ENCODE measurements around the gene NLGN1. TPM values are rescaled to one million over a fixed set of nuclear protein-coding genes. Genes with fewer than 3 reads are reported as not detected.

Gene NLGN1
- total and polyA plus RNA-seq, 8 donors = 3.1 to 11.9 (median 8.0) TPM

DNA sequence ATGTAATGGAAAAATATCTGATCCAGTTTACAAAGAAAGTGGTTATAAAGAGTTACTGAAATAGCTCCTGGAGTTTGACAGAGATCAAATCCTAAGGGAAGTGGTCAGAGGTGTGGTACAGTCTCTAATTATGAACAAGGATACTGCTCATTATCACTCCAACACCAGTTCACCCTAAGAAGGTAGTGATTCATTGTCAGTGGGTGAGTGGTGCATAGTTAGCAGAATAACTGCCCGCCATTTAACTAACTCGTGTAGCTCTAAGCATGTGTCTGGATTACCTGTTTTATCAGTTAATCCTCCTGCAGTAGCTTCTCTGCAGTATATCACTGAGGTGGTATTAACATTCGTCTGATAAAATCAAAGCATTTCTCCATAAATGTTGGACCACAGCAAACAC is 700.1 kb downstream of the NLGN1 start:
- intact Hi-C loops (cut with DNase I) = no loop called here
- Histone ChIP-seq H3K27me3 (no peaks in the 10 kb centered on the region), H3K9me3 (no peaks in the 10 kb centered on the region), H3K27ac (no peak overlapping the region), H3K4me3 (no peak overlapping the region), H3K4me1 (no peaks in the 10 kb centered on the region), H3K36me3 (no peaks in the 10 kb centered on the region)
- TF ChIP-seq, protein P1, sequence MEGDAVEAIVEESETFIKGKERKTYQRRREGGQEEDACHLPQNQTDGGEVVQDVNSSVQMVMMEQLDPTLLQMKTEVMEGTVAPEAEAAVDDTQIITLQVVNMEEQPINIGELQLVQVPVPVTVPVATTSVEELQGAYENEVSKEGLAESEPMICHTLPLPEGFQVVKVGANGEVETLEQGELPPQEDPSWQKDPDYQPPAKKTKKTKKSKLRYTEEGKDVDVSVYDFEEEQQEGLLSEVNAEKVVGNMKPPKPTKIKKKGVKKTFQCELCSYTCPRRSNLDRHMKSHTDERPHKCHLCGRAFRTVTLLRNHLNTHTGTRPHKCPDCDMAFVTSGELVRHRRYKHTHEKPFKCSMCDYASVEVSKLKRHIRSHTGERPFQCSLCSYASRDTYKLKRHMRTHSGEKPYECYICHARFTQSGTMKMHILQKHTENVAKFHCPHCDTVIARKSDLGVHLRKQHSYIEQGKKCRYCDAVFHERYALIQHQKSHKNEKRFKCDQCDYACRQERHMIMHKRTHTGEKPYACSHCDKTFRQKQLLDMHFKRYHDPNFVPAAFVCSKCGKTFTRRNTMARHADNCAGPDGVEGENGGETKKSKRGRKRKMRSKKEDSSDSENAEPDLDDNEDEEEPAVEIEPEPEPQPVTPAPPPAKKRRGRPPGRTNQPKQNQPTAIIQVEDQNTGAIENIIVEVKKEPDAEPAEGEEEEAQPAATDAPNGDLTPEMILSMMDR (IDR thresholded peaks at IDR 0.05) = no peak
- DNase-seq = no peak
- ATAC-seq = no peak

DNA sequence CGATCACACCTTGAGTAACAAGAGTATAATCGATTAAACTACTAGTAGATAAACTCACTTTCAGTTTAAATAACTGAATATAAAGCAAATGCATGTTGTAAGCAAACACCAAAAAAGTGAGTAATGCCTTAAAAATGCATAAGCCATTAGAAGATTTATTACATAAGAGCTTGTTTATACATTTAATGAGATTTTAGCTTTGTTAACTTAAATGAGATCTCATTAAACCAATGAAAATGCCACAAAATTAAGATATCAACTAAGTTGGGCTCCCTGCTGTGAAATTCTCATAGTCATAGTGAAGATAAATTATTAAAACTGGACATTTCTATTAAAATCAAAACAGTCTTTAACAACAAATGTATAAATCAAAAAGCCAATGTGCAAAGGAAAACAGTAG is 701.2 kb downstream of the NLGN1 start:
- Histone ChIP-seq H3K27me3 (no peaks in the 10 kb centered on the region), H3K4me1 (no peaks in the 10 kb centered on the region), H3K9me3 (no peaks in the 10 kb centered on the region), H3K27ac (no peak overlapping the region), H3K4me3 (no peak overlapping the region), H3K36me3 (no peaks in the 10 kb centered on the region)
- ATAC-seq (no peak), DNase-seq (no peak)
- TF ChIP-seq, protein P1 (IDR thresholded peaks at IDR 0.05) = no peak
- intact Hi-C loops (cut with DNase I) = no loop called here

DNA sequence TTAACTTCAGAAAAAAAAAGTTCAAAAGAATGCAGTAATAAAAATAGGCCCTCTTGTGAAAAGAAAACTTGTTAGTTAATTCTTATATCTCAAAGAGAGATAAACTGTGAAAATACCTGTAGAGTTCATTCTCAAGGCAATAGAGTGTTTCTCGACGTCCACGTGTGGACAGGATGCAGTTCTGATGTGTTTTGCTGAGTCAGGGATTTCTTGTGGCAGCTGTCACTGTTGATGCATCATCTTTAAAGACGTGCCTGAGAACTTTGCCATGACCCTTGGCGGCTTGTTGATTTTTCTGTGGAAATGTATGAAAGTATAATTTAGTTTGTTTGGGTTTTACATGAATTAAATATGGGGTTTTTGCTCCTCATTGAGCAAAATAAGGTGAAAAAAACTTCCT is 702.2 kb downstream of the NLGN1 start:
- no peaks in the 10 kb centered on the region for H3K36me3 ChIP-seq
- H3K27me3 ChIP-seq = no peaks in the 10 kb centered on the region
- no peaks in the 10 kb centered on the region for H3K9me3 ChIP-seq
- H3K4me1 ChIP-seq = no peaks in the 10 kb centered on the region
- no peak overlapping the region for H3K27ac ChIP-seq
- no peak overlapping the region for H3K4me3 ChIP-seq
- intact Hi-C loops (cut with DNase I) = no loop called here
- ATAC-seq = no peak
- TF ChIP-seq, protein P1 (IDR thresholded peaks at IDR 0.05) = no peak
- no peak for DNase-seq

DNA sequence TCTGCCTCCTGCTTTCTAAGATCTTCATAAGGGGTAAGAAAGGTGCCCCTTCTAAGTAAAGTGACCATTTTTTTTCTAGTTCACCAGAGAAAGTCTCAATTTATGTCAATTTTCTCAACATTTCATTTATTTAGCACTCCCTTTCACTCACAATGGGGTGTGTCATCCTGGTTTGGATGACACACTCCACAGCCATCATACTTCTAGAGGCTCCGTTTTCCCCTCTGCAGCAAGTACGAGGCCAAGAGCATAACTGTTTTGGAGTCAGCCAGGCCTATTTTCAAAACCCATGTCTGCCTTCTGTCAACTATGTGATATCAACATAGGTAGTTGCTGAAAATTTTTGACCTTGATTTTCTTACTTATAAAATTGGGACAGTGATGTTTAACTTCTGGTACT is 703.2 kb downstream of the NLGN1 start:
- intact Hi-C loops (cut with DNase I) = no loop called here
- ATAC-seq = no peak
- H3K27me3 ChIP-seq = no peaks in the 10 kb centered on the region

DNA sequence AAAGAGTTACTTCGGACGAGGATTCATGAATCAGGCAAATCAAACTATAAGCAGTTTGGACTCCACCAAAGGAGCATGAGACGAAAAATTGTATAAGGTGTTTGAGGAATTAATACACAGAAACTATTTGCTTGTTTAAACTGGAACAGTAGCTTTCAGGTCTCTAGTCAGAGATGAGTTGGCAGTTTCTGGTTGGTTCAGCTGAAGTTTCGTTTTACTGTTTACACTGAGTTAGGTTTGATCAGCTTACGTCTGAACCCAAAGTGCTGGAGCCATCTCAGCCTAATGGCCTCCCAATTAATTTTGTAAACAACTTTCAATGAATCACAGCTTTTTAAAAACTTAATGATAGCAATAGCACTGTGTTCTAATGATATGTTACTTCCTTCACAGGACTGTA is 703.7 kb downstream of the NLGN1 start:
- Histone ChIP-seq H3K36me3 (no peaks in the 10 kb centered on the region), H3K4me1 (no peaks in the 10 kb centered on the region), H3K27me3 (no peaks in the 10 kb centered on the region), H3K27ac (no peak overlapping the region), H3K9me3 (no peaks in the 10 kb centered on the region), H3K4me3 (no peak overlapping the region)
- intact Hi-C loops (cut with DNase I) = no loop called here
- DNase-seq (no peak), ATAC-seq (no peak)
- TF ChIP-seq, protein P1 (IDR thresholded peaks at IDR 0.05) = no peak

More for the DNA sequence above, 703.2 kb downstream of the NLGN1 start:
- no peaks in the 10 kb centered on the region for H3K36me3 ChIP-seq
- H3K9me3 ChIP-seq = no peaks in the 10 kb centered on the region
- TF ChIP-seq, protein P1 (IDR thresholded peaks at IDR 0.05) = no peak
- no peak overlapping the region for H3K27ac ChIP-seq
- no peak overlapping the region for H3K4me3 ChIP-seq
- H3K4me1 ChIP-seq = no peaks in the 10 kb centered on the region
- DNase-seq = no peak
